Measurements from ENCODE around the gene DNAJC27. TPM values are rescaled to one million over a fixed set of nuclear protein-coding genes. Genes with fewer than 3 reads are reported as not detected.

DNAJC27 gene
- total and polyA plus RNA-seq, 2 of the 13 experiments (the other 11 are each of a cell fraction or from before 2014, with no cell fraction given) = 3.1 to 3.7 TPM

- TF ChIP-seq MIER3 (CRISPR knock-in tag; IDR thresholded peaks at IDR 0.05; ENCODE audit: borderline replicate concordance) (no peak), ZNF24 (IDR thresholded peaks at IDR 0.05) (no peak), ZNF639 (CRISPR knock-in tag; conservative IDR thresholded peaks at IDR 0.05) (no peak), LCORL (IDR thresholded peaks at IDR 0.05) (no peak), LCORL (CRISPR knock-in tag; IDR thresholded peaks at IDR 0.05) (no peak), ZNF160 (CRISPR knock-in tag; IDR thresholded peaks at IDR 0.05) (no peak), ZNF44 (CRISPR knock-in tag; IDR thresholded peaks at IDR 0.05) (no peak), TSC22D2 (CRISPR knock-in tag; IDR thresholded peaks at IDR 0.05; ENCODE audit: borderline replicate concordance) (no peak), MAX (IDR thresholded peaks at IDR 0.05) (no peak), GATA4 (IDR thresholded peaks at IDR 0.05; ENCODE audit: borderline replicate concordance, low read depth) (no peak), ZKSCAN1 (IDR thresholded peaks at IDR 0.05; ENCODE audit: low read length) (no peak), KLF16 (CRISPR knock-in tag; IDR thresholded peaks at IDR 0.05) (no peak), RXRB (CRISPR knock-in tag; IDR thresholded peaks at IDR 0.05; ENCODE audit: borderline replicate concordance) (no peak), CEBPB (IDR thresholded peaks at IDR 0.05; ENCODE audit: borderline replicate concordance, low read depth, low read length) (no peak), HMGXB4 (CRISPR knock-in tag; IDR thresholded peaks at IDR 0.05; ENCODE audit: borderline replicate concordance in 1 of 2, low read depth in 1 of 2) (no peak), ZNF609 (CRISPR knock-in tag; IDR thresholded peaks at IDR 0.05; ENCODE audit: borderline replicate concordance) (no peak), HOMEZ (CRISPR knock-in tag; IDR thresholded peaks at IDR 0.05; ENCODE audit: low read depth) (no peak)
- intact Hi-C loops (cut with micrococcal nuclease; ENCODE audit: unreplicated experiment) (no loop called here), in situ Hi-C loops (cut with HindIII; ENCODE audit: extremely low pct_ligation_motif_present, low pct_unique_long_range_greater_than_20kb) (no loop called here)
- 96% methylated on average over 6 of the region's 6 CpGs for WGBS (ENCODE audit: low lambda C conversion rate)
- Histone ChIP-seq H3K9ac (ENCODE audit: insufficient read depth, low read depth, low read length) (no peak overlapping the region), H3K9me3 (ENCODE audit: low read length) (no peaks in the 10 kb centered on the region), H3K27me3 (ENCODE audit: control insufficient read depth in 1 of 2, insufficient read depth in 2 of 2, low read length in 2 of 2) (no peaks in the 10 kb centered on the region), H4K20me1 (ENCODE audit: insufficient read depth, low read length) (no peaks in the 10 kb centered on the region; the same call in 1 of the 2 replicates), H3K36me3 (replicated peaks in 1 of 2; ENCODE audit: control insufficient read depth in 1 of 2, insufficient read depth in 2 of 2, low read length in 2 of 2) (peaks cover 0 to 34% of the 10 kb centered on the region in 2 experiments), H3K4me3 (replicated peaks in 1 of 3; ENCODE audit: insufficient read depth in 1 of 3, low read depth in 2 of 3, low read length in 3 of 3) (no peak overlapping the region), H3K27ac (ENCODE audit: extremely low read length, insufficient read depth, low read length) (no peak overlapping the region), H3K4me2 (ENCODE audit: low read depth, low read length) (no peak overlapping the region), H3K4me1 (ENCODE audit: insufficient read depth, low read length) (no peaks in the 10 kb centered on the region), H2AFZ (ENCODE audit: low read length) (no peak overlapping the region), H3K79me2 (ENCODE audit: insufficient read depth, low read length) (no peaks in the 10 kb centered on the region)
- BruUV-seq (replicated peaks) = no TSS peak
- no peak for DNase-seq (ENCODE audit: low spot score)
- no peak for FAIRE-seq
- ChIA-PET POLR2A (no interaction called here), CTCF (ENCODE audit: low intra/inter-chr PET ratio, low total read pairs) (no interaction called here)
- no peak; the same call in 2 of the 3 replicates for ATAC-seq
Observed at GRCh38 chr2:24948506-24948905, 23.2 kb downstream of the DNAJC27 start.
